GM19397 (cell line): Measurements from ENCODE around the gene CTSC.

Experiments
- ATAC-seq: cut with Tn5 transposase; IDR thresholded peaks from one replicate; pipeline ENCODE4 v1.9.1; 2021; ENCODE audit warnings: mild to moderate bottlenecking, moderate library complexity; ENCODE audit not compliant: unreplicated experiment

CTSC gene

GRCh38 chr11:88320149-88320559 lies 17.4 kb downstream of the CTSC start:
- no peak for ATAC-seq

- ATAC-seq = no peak
These were observed 19.5 kb downstream of the CTSC start for GRCh38 chr11:88318017-88318416.

GRCh38 chr11:88317536-88317935 lies 20.0 kb downstream of the CTSC start:
- ATAC-seq = no peak

- no peak for ATAC-seq
These were observed 21.5 kb downstream of the CTSC start for GRCh38 chr11:88315981-88316441.

- ATAC-seq = no peak
These were observed 22.5 kb downstream of the CTSC start for GRCh38 chr11:88315015-88315414.

- no peak for ATAC-seq
These were observed 24.1 kb downstream of the CTSC start for GRCh38 chr11:88313441-88313840.

- ATAC-seq = no peak
These were observed 24.9 kb downstream of the CTSC start for GRCh38 chr11:88312628-88313027.

GRCh38 chr11:88310246-88310645 lies 27.3 kb downstream of the CTSC start:
- ATAC-seq = no peak

GRCh38 chr11:88308576-88308975 lies 29.0 kb downstream of the CTSC start:
- no peak for ATAC-seq

- ATAC-seq = no peak
These were observed 29.6 kb downstream of the CTSC start for GRCh38 chr11:88307749-88308425.

- ATAC-seq = no peak
These were observed 30.8 kb downstream of the CTSC start for GRCh38 chr11:88306785-88307184.

- ATAC-seq = no peak
These were observed 32.1 kb downstream of the CTSC start for GRCh38 chr11:88305430-88305829.

- no peak for ATAC-seq
These were observed 33.2 kb downstream of the CTSC start for GRCh38 chr11:88304352-88304751.

- no peak for ATAC-seq
These were observed 34.5 kb downstream of the CTSC start for GRCh38 chr11:88303037-88303436.

- ATAC-seq = peak; percentile 55
These were observed 35.9 kb downstream of the CTSC start for GRCh38 chr11:88301488-88302140.

- ATAC-seq = peak; percentile 82
These were observed 36.5 kb downstream of the CTSC start for GRCh38 chr11:88300888-88301487.

- no peak for ATAC-seq
These were observed 39.7 kb downstream of the CTSC start for GRCh38 chr11:88297863-88298262.

- ATAC-seq = no peak
These were observed 40.1 kb downstream of the CTSC start for GRCh38 chr11:88297421-88297820.

- ATAC-seq = no peak
These were observed 42.5 kb downstream of the CTSC start for GRCh38 chr11:88295028-88295427.

- ATAC-seq = no peak
These were observed 43.6 kb downstream of the CTSC start for GRCh38 chr11:88293931-88294330.

GRCh38 chr11:88292171-88292843 lies 45.2 kb downstream of the CTSC start:
- ATAC-seq = no peak

- ATAC-seq = no peak
These were observed 49.0 kb downstream of the CTSC start for GRCh38 chr11:88288560-88288959.
